Coronary artery (tissue), 2 donors: ENCODE data around the gene FERD3L.

ENCODE experiments used
- DNase-seq: peaks from one replicate; pipeline ENCODE4 v3.0.0-alpha.2; 2017; ENCODE audit warnings: low spot score
- H3K27ac ChIP-seq, 2 donors: fragments of 200-600 bp; sonication (generic); one replicate each; pipeline ENCODE4 v1.5.1; 2016 to 2019
- H3K4me3 ChIP-seq: fragments of 200-600 bp; sonication (generic); 2 replicates; pipeline ENCODE4 v1.5.1; 2016; ENCODE audit warnings: mild to moderate bottlenecking, moderate library complexity
- TF ChIP-seq, protein P1 (sequence below): fragments of 200-600 bp; sonication (generic); IDR thresholded peaks from one replicate; pipeline ENCODE4 v1.5.1; 2019; ENCODE audit warnings: antibody characterized with exemption

FERD3L gene

DNA sequence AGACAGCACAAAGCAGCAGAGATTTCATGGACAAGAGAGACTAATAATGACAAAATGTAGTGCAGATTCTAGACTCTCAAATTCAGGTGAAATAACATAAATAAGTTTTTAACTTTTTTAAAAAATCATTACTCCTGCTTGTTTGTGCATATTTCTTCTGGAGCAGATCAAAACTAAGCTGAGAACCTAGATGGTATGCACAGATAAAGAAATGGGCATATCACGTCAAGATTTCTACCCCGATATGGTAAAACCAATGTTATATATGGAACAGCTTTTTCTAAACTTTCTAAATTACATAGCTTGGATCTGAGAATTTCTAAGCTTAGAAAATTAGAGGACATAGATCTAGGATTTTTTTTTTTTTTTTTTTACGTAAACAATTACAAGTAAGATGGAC, 46.0 kb downstream of the FERD3L start:
- no peak for DNase-seq
- Histone ChIP-seq H3K4me3 (no peak overlapping the region), H3K27ac (no peak overlapping the region)
- TF ChIP-seq, protein P1, sequence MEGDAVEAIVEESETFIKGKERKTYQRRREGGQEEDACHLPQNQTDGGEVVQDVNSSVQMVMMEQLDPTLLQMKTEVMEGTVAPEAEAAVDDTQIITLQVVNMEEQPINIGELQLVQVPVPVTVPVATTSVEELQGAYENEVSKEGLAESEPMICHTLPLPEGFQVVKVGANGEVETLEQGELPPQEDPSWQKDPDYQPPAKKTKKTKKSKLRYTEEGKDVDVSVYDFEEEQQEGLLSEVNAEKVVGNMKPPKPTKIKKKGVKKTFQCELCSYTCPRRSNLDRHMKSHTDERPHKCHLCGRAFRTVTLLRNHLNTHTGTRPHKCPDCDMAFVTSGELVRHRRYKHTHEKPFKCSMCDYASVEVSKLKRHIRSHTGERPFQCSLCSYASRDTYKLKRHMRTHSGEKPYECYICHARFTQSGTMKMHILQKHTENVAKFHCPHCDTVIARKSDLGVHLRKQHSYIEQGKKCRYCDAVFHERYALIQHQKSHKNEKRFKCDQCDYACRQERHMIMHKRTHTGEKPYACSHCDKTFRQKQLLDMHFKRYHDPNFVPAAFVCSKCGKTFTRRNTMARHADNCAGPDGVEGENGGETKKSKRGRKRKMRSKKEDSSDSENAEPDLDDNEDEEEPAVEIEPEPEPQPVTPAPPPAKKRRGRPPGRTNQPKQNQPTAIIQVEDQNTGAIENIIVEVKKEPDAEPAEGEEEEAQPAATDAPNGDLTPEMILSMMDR: no peak

DNA sequence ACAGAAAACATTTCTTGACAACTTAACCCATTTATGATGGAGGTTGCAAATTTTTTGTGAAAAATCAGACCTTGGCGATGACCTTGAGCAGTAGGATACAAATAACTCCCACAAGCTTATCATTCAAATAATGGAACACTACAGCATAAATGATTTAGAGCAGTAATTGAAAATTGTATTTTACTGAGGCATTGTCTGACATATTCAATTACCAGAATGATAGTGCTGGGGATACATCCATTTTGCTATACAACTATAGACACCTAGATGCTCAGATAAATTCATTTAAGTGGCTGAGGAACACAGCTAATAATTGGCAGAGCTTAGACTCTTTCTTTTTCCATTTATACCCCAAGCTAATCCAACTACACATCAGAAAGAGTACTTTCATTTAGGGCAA, 46.7 kb downstream of the FERD3L start:
- TF ChIP-seq, protein P1: no peak
- Histone ChIP-seq H3K27ac (no peak overlapping the region), H3K4me3 (no peak overlapping the region)
- DNase-seq: no peak

DNA sequence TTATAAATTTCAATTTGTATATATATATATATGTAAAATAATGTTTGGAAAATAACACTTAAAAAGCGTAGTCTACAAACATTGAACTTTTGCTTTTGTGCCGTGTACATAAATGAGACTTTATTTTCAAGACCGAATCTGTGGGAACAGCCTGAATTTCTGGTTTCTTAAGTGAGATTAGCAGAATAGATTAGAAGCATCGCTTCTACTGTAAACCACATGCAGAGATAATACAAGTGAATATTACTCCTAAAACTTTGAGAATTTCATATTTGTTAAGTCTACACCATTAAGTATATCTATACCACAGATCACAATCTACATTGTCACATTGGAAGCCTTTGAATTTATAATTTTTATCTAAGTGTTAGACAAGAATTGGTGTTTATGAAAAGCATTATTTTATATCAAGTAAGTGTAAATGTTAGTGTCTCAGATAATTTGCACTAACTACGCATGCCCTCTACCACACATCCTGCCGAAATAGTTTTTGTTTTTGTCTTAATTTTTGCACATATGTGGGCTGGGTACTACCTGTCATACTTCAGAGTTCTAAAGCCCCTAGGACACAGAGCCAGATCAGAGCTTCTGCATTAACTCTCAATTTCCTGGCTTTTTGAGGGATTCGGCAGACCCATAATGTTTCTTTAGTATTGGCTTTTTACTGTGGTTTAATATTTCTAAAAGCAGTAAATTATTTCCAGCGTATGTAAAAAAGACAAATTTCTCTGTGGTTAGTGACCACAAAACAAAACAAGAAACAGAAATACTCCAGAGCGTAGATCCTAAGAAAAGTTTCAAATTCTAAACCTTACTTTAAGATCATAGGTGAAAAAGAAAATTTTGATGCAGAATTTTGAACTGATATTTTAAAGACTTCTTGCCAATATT, 47.8 kb downstream of the FERD3L start:
- TF ChIP-seq, protein P1: no peak
- no peak overlapping the region for H3K4me3 ChIP-seq
- no peak for DNase-seq
- no peak overlapping the region for H3K27ac ChIP-seq

DNA sequence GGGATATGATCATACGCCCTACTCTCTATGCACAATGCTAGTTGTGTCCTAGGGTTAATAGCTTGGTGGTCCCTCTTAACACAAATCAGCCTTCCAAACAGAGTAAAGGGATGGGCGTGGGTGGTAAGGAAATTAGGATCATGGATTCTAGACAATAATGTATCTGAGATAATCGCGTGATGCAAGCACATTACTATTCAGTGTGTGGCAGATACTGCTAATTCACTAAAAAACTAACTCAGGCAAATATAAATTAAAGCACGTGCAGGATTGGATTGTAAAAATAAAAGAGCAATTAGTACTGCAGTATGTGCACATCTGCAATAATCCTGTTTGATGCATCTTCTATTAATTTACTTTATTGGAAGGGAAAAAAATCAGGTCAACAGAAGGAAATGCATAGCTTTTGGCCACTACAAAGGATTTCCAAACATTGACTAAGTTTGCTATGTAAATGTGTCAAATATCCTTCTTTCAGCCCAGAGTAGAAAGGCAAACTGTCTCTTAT, 49.8 kb downstream of the FERD3L start:
- TF ChIP-seq, protein P1: no peak
- no peak overlapping the region for H3K4me3 ChIP-seq
- H3K27ac ChIP-seq: no peak overlapping the region

More for the DNA sequence above, 49.8 kb downstream of the FERD3L start:
- DNase-seq: no peak
